NB4 (cell line): ENCODE data around the gene NRG4.

Source experiments
- CTCF ChIP-seq: IDR thresholded peaks from one replicate; pipeline ENCODE4 v1.5.1; 2012; ENCODE audit warnings: low read depth, low read length
- MAX ChIP-seq: IDR thresholded peaks from 2 replicates; pipeline ENCODE4 v1.6.1; 2011; ENCODE audit warnings: low read depth, low read length

- TF ChIP-seq CTCF (no peak), MAX (no peak)
Measured at GRCh38 chr15:75952525-75952924, 59.7 kb downstream of the NRG4 start.
